ENCODE results near the gene GRIA4.
A peak's percentile ranks its signal among the peaks of the same experiment; 100 is the strongest.

Gene GRIA4

DNA sequence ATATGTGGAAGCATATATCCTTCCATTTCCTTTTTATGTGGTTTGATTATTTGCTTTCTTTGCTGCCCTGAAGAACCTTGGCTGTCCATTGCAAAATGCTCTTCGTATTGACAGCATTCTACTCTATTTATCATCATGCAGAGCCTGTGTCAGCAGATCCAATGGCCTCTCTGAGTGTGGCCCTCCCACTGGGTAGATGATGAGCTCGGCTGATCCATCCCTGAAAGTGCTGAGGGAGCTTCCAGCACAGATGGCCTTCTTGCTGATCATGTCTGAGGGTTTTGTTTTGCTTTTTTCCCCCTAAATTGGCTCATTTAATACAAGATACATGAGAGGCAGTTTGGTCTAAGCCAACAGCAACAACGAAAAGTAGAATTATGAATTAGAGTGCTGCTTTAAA lies 181.0 kb downstream of the GRIA4 start:
- no peak for DNase-seq (ENCODE audit: low spot score)

GRCh38 chr11:105793092-105793491 lies 183.2 kb downstream of the GRIA4 start:
- DNase-seq (ENCODE audit: low spot score) = no peak

DNA sequence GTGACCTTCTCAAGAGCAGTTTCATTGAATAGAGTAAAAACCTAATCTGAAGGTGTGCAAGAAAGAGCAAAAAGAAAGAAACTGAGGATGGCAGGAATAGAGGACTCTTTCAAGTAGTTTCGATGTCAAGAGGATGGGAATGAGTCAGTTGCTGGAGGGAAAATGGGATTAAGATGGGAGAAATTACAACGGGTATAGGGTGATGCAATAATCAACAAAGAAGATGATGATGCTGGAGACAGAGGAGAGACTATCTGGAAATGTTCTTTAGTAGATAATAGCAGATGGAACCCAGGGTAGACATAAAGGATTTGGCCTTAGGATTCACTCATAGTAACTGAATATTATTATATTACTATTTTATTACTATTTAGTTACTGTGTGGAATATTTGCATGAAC lies 189.4 kb downstream of the GRIA4 start:
- no peak for DNase-seq (ENCODE audit: low spot score)

- no peak for DNase-seq (ENCODE audit: low spot score)
These were observed 190.0 kb downstream of the GRIA4 start for GRCh38 chr11:105799728-105800462.

DNA sequence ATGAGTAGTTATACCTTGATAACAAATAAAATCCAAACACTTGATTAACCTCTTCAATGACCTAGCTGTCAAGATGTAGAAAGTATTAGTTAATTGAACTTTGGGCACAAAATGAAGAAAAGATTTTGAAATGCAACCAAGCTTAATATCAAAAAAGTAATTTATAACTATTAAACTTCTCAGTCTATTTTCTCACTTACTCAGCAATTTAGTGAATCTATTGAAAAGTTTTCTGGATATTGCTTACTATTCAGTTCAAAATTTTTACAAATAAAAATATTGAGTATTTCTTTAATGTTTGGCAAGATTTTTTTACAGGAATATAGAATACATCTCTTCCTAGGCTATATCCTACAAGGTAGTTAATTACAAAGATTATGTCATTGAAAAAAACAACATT lies 192.5 kb downstream of the GRIA4 start:
- no peak for DNase-seq (ENCODE audit: low spot score)

DNA sequence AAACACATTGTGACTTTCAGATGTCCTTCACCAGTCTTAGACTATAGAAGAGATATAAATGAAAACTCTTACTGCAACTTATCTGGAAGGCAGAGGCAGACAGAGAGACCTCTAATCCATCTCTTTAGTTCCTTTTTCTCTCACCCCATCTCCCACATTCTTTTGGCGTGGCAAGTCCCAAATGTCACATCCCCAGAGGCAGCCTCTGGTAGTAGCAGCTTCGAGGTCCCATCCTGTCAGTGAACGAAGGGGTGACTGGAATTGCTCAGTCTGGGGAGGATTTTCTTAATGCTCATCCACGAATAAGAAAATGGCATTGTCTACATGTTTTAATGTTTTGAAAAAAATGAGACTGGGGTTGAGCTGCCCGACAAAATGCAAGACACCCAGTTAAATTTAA lies 201.4 kb downstream of the GRIA4 start:
- DNase-seq (ENCODE audit: low spot score) = no peak

- no peak for DNase-seq (ENCODE audit: low spot score)
These were observed 211.5 kb downstream of the GRIA4 start for GRCh38 chr11:105821372-105821771.

DNA sequence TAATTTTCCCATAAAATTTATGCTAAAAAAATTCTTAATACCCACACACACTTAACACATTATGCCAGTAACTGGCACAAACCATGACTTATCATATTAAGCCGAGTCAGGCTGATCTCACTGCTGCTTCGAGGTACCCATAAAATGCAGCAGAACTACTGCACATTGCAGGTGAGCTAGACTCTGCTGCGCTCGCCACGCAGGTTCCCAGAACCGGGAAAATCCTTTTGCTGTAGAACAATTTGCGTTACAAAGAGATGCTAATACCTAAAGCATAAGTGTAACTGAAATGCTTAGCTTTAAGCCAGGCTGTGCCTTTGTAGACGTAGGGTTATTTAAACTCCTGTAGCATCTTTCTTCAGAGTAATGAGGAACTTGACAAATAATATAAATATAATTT lies 211.9 kb downstream of the GRIA4 start:
- no peak for DNase-seq (ENCODE audit: low spot score)

DNA sequence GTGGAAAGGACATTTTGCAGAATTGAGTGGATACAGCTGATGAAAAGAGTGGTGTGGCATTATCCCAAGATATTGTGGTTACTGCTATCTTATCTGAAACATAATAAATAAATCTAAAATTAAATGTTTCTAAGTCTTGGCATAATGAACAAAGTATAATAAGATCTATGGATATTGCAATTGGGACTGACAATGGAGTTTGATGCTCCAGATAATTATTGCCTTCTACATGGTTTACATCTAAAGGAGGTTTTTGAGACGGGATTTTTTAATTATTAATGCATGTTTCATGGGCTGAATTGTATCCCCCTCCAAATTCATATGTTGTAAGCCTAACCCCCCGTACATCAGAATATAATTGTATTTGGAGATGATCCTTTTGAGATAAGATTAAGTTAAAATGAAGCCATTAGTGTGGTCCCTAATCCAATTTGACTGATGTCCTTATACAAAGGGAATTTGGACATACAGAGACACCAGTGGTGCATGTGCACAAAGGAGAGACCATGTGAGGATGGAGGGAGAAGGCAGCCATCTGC lies 213.7 kb downstream of the GRIA4 start:
- DNase-seq (ENCODE audit: low spot score) = no peak

- no peak for DNase-seq (ENCODE audit: low spot score)
These were observed 214.7 kb downstream of the GRIA4 start for GRCh38 chr11:105824457-105825013.

GRCh38 chr11:105825141-105825540 lies 215.3 kb downstream of the GRIA4 start:
- no peak for DNase-seq (ENCODE audit: low spot score)

DNA sequence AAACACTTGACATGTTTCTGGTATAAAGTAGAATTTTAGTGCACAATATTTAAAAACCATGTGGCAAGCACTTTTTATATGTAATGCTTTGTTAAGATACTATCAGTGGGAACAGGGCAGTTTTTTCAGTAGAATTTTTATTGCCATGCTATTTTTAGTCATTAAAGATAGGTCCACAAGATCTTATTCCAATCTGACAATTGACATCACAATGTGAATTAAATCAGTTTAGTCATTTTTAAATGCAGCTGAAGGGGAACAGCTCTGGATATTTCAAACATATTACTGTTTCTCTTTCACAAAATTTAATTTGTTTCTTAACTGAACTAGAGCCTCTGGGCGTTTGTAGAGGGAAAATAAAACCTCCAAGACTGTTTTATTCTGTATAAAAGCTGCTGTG lies 218.0 kb downstream of the GRIA4 start:
- no peak for DNase-seq (ENCODE audit: low spot score)

DNA sequence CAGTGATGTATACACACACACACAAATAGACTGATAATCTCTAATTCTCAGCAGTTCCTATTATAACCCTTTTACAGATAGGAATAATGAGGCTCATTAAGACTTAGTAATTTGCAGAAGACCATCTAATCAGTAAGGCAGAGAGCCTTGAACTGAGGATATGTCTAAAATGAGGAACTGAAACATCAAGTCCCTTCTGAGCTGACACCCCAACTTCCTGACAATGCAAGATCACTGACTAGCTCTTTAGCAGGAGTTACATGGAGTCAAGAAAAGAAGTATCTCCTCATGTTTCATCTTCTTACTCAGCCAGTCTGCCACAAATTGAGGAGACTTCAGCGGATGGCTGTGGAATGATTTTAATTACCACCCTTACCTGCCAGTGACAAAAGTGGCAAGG lies 219.2 kb downstream of the GRIA4 start:
- DNase-seq (ENCODE audit: low spot score) = no peak

- no peak for DNase-seq (ENCODE audit: low spot score)
These were observed 224.6 kb downstream of the GRIA4 start for GRCh38 chr11:105834461-105834860.

- peak; percentile 8 for DNase-seq (ENCODE audit: low spot score)
These were observed 229.0 kb downstream of the GRIA4 start for GRCh38 chr11:105838668-105839384.

- no peak for DNase-seq (ENCODE audit: low spot score)
These were observed 230.5 kb downstream of the GRIA4 start for GRCh38 chr11:105840391-105840790.

GRCh38 chr11:105852403-105852802 lies 242.5 kb downstream of the GRIA4 start:
- no peak for DNase-seq (ENCODE audit: low spot score)

GRCh38 chr11:105854269-105854668 lies 244.4 kb downstream of the GRIA4 start:
- no peak for DNase-seq (ENCODE audit: low spot score)

DNA sequence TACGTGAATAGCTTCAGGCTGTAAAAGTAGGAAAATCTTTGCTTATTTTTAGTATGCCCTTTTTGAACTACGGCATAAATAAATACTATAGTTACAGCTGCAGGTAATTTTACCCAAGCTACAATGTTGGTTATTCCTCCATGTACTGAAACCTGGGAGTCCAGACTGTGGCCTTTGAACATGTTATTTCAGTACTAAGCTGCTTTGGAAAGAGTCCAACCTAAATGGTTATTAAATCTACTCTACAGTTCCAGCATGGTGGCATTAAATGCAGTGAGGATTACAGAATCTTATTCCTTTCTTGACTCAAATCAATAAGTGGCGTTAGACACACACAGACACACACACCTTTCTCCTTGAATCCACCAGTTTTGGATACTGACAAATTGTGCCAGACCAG lies 247.1 kb downstream of the GRIA4 start:
- no peak for DNase-seq (ENCODE audit: low spot score)

DNA sequence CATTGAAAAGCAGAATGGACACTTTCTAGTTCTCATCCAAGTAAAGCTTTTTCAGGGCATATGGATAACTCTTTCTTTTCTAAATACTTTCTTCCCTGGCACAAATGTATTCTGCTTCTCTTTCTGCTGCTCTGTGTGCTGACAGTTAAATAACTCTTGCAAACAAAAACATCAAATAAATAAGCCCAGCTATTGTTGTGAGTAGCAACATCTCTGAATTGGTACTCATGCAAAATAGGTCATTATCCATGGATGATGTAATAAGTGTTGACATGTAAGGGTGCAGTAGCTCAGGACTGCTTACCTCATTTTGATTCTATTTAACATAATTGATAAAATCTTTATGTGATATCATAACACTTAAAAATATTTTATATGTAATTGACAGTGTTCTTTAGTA lies 247.9 kb downstream of the GRIA4 start:
- DNase-seq (ENCODE audit: low spot score) = no peak

- no peak for DNase-seq (ENCODE audit: low spot score)
These were observed 249.0 kb downstream of the GRIA4 start for GRCh38 chr11:105858841-105859240.

GRCh38 chr11:105860105-105860504 lies 250.2 kb downstream of the GRIA4 start:
- no peak for DNase-seq (ENCODE audit: low spot score)

GRCh38 chr11:105861225-105861624 lies 251.4 kb downstream of the GRIA4 start:
- DNase-seq (ENCODE audit: low spot score) = no peak
